HG03039 (cell line): ENCODE data around the gene PALS2.

Source experiments
- ATAC-seq: cut with Tn5 transposase; IDR thresholded peaks from one replicate; pipeline ENCODE4 v1.9.1; 2021; ENCODE audit warnings: mild to moderate bottlenecking, moderate library complexity; ENCODE audit not compliant: unreplicated experiment

PALS2 gene

GRCh38 chr7:24572997-24573553, at the start of gene PALS2:
TSS of gene PALS2 (plus strand) at chr7:24573452. CDS start at chr7:24623668, 50,216 bp downstream.
- ATAC-seq = peak; percentile 38

- ATAC-seq = no peak
Observed at GRCh38 chr7:24531255-24531654, 42.0 kb upstream of the PALS2 start.

GRCh38 chr7:24536682-24537081, 36.6 kb upstream of the PALS2 start:
- no peak for ATAC-seq

GRCh38 chr7:24540956-24541355, 32.3 kb upstream of the PALS2 start:
- ATAC-seq = no peak

GRCh38 chr7:24545215-24545614, 28.0 kb upstream of the PALS2 start:
- no peak for ATAC-seq

- ATAC-seq = no peak
Observed at GRCh38 chr7:24548390-24548789, 24.9 kb upstream of the PALS2 start.

- no peak for ATAC-seq
Observed at GRCh38 chr7:24549991-24550390, 23.3 kb upstream of the PALS2 start.

GRCh38 chr7:24555184-24555583, 18.1 kb upstream of the PALS2 start:
- ATAC-seq = no peak

- ATAC-seq = no peak
Observed at GRCh38 chr7:24555719-24556118, 17.5 kb upstream of the PALS2 start.

- no peak for ATAC-seq
Observed at GRCh38 chr7:24560772-24561171, 12.5 kb upstream of the PALS2 start.

- no peak for ATAC-seq
Observed at GRCh38 chr7:24566274-24566673, 7.0 kb upstream of the PALS2 start.

- ATAC-seq = no peak
Observed at GRCh38 chr7:24570983-24571382, 2.3 kb upstream of the PALS2 start.

- no peak for ATAC-seq
Observed at GRCh38 chr7:24572016-24572392, 1.2 kb upstream of the PALS2 start.

- peak; percentile 12 for ATAC-seq
Observed at GRCh38 chr7:24572393-24572996, 757 bp upstream of the PALS2 start.

- peak; percentile 34 for ATAC-seq
Observed at GRCh38 chr7:24573554-24574338, 494 bp downstream of the PALS2 start.

GRCh38 chr7:24574386-24574785, 1.1 kb downstream of the PALS2 start:
- ATAC-seq = no peak

- no peak for ATAC-seq
Observed at GRCh38 chr7:24574950-24575349, 1.7 kb downstream of the PALS2 start.

GRCh38 chr7:24576171-24577025, 3.1 kb downstream of the PALS2 start:
- ATAC-seq = no peak

GRCh38 chr7:24578052-24578451, 4.8 kb downstream of the PALS2 start:
- no peak for ATAC-seq

GRCh38 chr7:24580283-24580946, 7.2 kb downstream of the PALS2 start:
- no peak for ATAC-seq

GRCh38 chr7:24582166-24582565, 8.9 kb downstream of the PALS2 start:
- no peak for ATAC-seq
